HepG2 (cell line): ENCODE data around the gene ADAMTS17. TPM values are rescaled to one million over a fixed set of nuclear protein-coding genes. Genes with fewer than 3 reads are reported as not detected.

Experiments
- ASH2L ChIP-seq: fragments of 300-600, 200-600 bp; sonication (generic); IDR thresholded peaks from 2 replicates; pipeline ENCODE4 v1.7.0; 2017; ENCODE audit warnings: low read depth, mild to moderate bottlenecking, moderate library complexity, mixed read lengths, low read length; ENCODE audit not compliant: insufficient read length
- BCL6 ChIP-seq: IDR thresholded peaks from 2 replicates; pipeline ENCODE4 v1.6.1; 2016; ENCODE audit warnings: missing genetic modification reagents, missing compliant biosample characterization
- CREB1 ChIP-seq, 2 experiments: fragments of 450-650 bp in 1 of 2; IDR thresholded peaks; 2 replicates each; pipeline ENCODE4 v1.6.1; 2016 to 2017; ENCODE audit warnings: control low read depth in 1 of 2, mild to moderate bottlenecking in 1 of 2, missing compliant biosample characterization in 1 of 2, missing genetic modification characterization in 1 of 2
- HOXA3 ChIP-seq: sonication (generic); formaldehyde crosslinking; IDR thresholded peaks from 2 replicates; pipeline ENCODE4 v1.5.0; 2020; ENCODE audit warnings: missing genetic modification reagents
- KAT8 ChIP-seq: IDR thresholded peaks from 2 replicates; pipeline ENCODE4 v1.6.1; 2016; ENCODE audit warnings: missing genetic modification reagents, missing compliant biosample characterization
- KDM5A ChIP-seq: fragments of 200-600 bp; sonication (generic); IDR thresholded peaks from 2 replicates; pipeline ENCODE4 v1.7.0; 2018; ENCODE audit warnings: antibody characterized with exemption, mild to moderate bottlenecking, low read length, borderline replicate concordance
- MAF1 ChIP-seq: sonication (generic); formaldehyde crosslinking; IDR thresholded peaks from 2 replicates; pipeline ENCODE4 v1.5.0; 2020; ENCODE audit warnings: missing genetic modification reagents, borderline replicate concordance
- MED13 ChIP-seq: sonication (generic); formaldehyde crosslinking; IDR thresholded peaks from 2 replicates; pipeline ENCODE4 v1.5.0; 2020; ENCODE audit warnings: missing genetic modification reagents
- MYC ChIP-seq: sonication (generic); formaldehyde crosslinking; IDR thresholded peaks from 2 replicates; pipeline ENCODE4 v1.9.0; 2021; ENCODE audit warnings: missing genetic modification reagents, borderline replicate concordance
- NFYB ChIP-seq: sonication (generic); formaldehyde crosslinking; IDR thresholded peaks from 2 replicates; pipeline ENCODE4 v1.4.0; 2020; ENCODE audit warnings: missing genetic modification reagents
- PCBP1 ChIP-seq: fragments of 200-400 bp; formaldehyde crosslinking; IDR thresholded peaks from 2 replicates; pipeline ENCODE4 v1.6.1; 2017; ENCODE audit warnings: mild to moderate bottlenecking, low read depth, low read length, borderline replicate concordance
- POLR2A ChIP-seq, 2 experiments: IDR thresholded peaks; 2 replicates each; pipeline ENCODE4 v1.6.1; 2011; ENCODE audit warnings: low read depth in 2 of 2, low read length in 2 of 2, mild to moderate bottlenecking in 1 of 2, moderate library complexity in 1 of 2; ENCODE audit not compliant: insufficient read depth in 1 of 2
- ZKSCAN1 ChIP-seq: fragments of 150-350 bp; IDR thresholded peaks from 2 replicates; pipeline ENCODE4 v1.6.1; 2014; ENCODE audit warnings: low read length
- ZNF331 ChIP-seq: sonication (generic); formaldehyde crosslinking; IDR thresholded peaks from 2 replicates; pipeline ENCODE4 v1.4.0; 2020; ENCODE audit warnings: missing genetic modification reagents
- ZNF335 ChIP-seq: sonication (generic); formaldehyde crosslinking; IDR thresholded peaks from 2 replicates; pipeline ENCODE4 v1.4.0; 2020; ENCODE audit warnings: missing genetic modification reagents
- ZNF660 ChIP-seq: sonication (generic); formaldehyde crosslinking; IDR thresholded peaks from 2 replicates; pipeline ENCODE4 v1.5.1; 2020; ENCODE audit warnings: mild to moderate bottlenecking, low read depth, missing genetic modification reagents, borderline replicate concordance
- ZNF720 ChIP-seq: sonication (generic); formaldehyde crosslinking; IDR thresholded peaks from 2 replicates; pipeline ENCODE4 v1.4.0; 2020; ENCODE audit warnings: missing genetic modification reagents
- ZNF776 ChIP-seq: sonication (generic); formaldehyde crosslinking; IDR thresholded peaks from 2 replicates; pipeline ENCODE4 v1.4.0; 2020; ENCODE audit warnings: mild to moderate bottlenecking, missing genetic modification reagents
- ZSCAN25 ChIP-seq: sonication (generic); formaldehyde crosslinking; IDR thresholded peaks from 2 replicates; pipeline ENCODE4 v1.8.0; 2022; ENCODE audit warnings: mild to moderate bottlenecking, missing genetic modification reagents
- polyA plus RNA-seq, 8 experiments: library from polyadenylated mRNA; depleted of rRNA in 3 of 8; stranded (reverse) in 7 of 8; unstranded in 1 of 8; fragments of >200 nt; fragmentation: Illumina TruSeq in 4 of 8; extraction: Trizol in 4 of 8; gene quantifications; 2 replicates each; pipeline versions ENCODE4 v1.2.1 to v1.2.3, GENCODE V29; 2011 to 2016; ENCODE audit warnings: low read depth in 4 of 8, missing spikeins in 1 of 8, mixed read lengths in 1 of 8; ENCODE audit not compliant: insufficient read depth in 1 of 8
- total RNA-seq, 5 experiments: library from RNA; depleted of rRNA; stranded (reverse); fragments of >200 nt; fragmentation: Illumina TruSeq; extraction: Trizol; gene quantifications; 2 replicates each; pipeline ENCODE4 v1.2.3, GENCODE V29; 2016; ENCODE audit warnings: low read depth in 1 of 5
- TF ChIP-seq, protein P1 (sequence below): sonication (generic); formaldehyde crosslinking; IDR thresholded peaks from 2 replicates; pipeline ENCODE4 v1.9.0; 2021; ENCODE audit warnings: missing genetic modification reagents, mild to moderate bottlenecking, borderline replicate concordance
- TF ChIP-seq, protein P2 (sequence below): sonication (generic); formaldehyde crosslinking; IDR thresholded peaks from 2 replicates; pipeline ENCODE4 v1.4.0; 2020; ENCODE audit warnings: mild to moderate bottlenecking, missing genetic modification reagents
- TF ChIP-seq, protein P3 (sequence below): sonication (generic); formaldehyde crosslinking; IDR thresholded peaks from 2 replicates; pipeline ENCODE4 v1.4.0; 2020; ENCODE audit warnings: mild to moderate bottlenecking, missing genetic modification reagents
- TF ChIP-seq, protein P4 (sequence below): sonication (generic); formaldehyde crosslinking; IDR thresholded peaks from 2 replicates; pipeline ENCODE4 v1.8.0; 2022; ENCODE audit warnings: low read depth, missing genetic modification reagents
- TF ChIP-seq, protein P5 (sequence below): sonication (generic); formaldehyde crosslinking; IDR thresholded peaks from 2 replicates; pipeline ENCODE4 v1.4.0; 2020; ENCODE audit warnings: missing genetic modification reagents

The ADAMTS17 gene
- total and polyA plus RNA-seq, 2 of the 13 experiments (the other 11 are each of a cell fraction or from before 2014, with no cell fraction given): 0.02 to 0.04 TPM

DNA sequence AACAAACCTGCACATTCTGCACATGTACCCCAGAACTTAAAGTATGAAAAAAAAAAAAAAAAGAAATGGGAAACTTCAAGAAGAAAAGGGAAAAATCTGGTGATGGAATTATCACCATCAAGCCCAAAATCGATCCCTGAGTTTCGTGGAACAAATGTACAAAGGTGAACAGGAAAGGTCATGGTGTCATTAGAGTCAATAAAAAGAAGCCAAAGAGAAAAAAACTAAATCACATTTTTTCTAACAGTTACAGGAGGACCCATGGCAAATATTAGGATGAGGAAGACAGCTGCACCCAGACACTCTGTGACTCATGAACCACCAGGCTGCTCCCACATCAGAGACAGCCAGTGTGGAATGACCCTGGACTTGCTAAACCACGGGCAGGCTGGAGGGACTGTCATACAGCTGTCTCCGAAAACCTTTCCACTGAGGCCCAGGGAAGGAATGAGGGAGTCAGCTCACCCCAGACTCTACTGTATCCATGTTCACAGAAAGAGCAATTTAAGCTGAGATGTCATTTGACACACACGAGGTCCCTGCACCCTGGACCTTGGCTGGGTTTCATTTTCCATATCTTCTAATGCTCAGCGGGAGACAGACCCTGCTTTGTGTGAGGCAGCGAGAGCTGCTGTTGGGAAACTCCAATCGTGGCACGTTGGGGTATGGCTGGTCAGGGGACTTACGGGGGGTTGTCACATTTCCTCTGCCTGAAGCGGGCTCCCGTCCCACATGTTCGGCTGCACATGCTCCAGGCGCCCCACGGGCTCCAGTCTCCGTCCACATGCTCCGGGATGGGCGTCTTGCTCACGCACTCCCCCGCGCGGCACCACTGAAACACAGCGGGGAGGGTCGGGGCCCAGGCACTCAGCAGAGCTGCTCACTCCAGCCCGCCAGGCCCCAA is 210.2 kb downstream of the ADAMTS17 start (continued):
- TF ChIP-seq ZNF331 (CRISPR knock-in tag) (no peak; the same call in 1 of the 2 replicates), KDM5A (no peak), MAF1 (CRISPR knock-in tag) (no peak), ZNF776 (CRISPR knock-in tag) (peak; percentile 79; the same call in 1 of the 2 replicates), ZNF335 (no peak; the same call in 1 of the 2 replicates), ASH2L (peak; percentile 42), ZKSCAN1 (no peak), ZNF660 (CRISPR knock-in tag) (no peak), BCL6 (0 out of 2 replicates have a peak, but pooled peaks have one; percentile 30), PCBP1 (no peak), MYC (CRISPR knock-in tag) (peak; percentile 96), MED13 (no peak), ZSCAN25 (CRISPR knock-in tag) (peak; percentile 60; the same call in 1 of the 2 replicates), CREB1 (IDR thresholded peaks at IDR 0.05) (no peak), CREB1 (CRISPR knock-in tag; IDR thresholded peaks at IDR 0.05) (no peak), HOXA3 (CRISPR knock-in tag) (peak; percentile 64), KAT8 (CRISPR knock-in tag) (peak; percentile 49; the same call in 1 of the 2 replicates), ZNF720 (CRISPR knock-in tag) (no peak), NFYB (no peak), POLR2A (IDR thresholded peaks at IDR 0.05; ENCODE audit: insufficient read depth in 1 of 2, low read depth in 2 of 2, low read length in 2 of 2) (no peak)
- TF ChIP-seq, protein P1, sequence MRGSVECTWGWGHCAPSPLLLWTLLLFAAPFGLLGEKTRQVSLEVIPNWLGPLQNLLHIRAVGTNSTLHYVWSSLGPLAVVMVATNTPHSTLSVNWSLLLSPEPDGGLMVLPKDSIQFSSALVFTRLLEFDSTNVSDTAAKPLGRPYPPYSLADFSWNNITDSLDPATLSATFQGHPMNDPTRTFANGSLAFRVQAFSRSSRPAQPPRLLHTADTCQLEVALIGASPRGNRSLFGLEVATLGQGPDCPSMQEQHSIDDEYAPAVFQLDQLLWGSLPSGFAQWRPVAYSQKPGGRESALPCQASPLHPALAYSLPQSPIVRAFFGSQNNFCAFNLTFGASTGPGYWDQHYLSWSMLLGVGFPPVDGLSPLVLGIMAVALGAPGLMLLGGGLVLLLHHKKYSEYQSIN (CRISPR knock-in tag): no peak
- TF ChIP-seq, protein P2, sequence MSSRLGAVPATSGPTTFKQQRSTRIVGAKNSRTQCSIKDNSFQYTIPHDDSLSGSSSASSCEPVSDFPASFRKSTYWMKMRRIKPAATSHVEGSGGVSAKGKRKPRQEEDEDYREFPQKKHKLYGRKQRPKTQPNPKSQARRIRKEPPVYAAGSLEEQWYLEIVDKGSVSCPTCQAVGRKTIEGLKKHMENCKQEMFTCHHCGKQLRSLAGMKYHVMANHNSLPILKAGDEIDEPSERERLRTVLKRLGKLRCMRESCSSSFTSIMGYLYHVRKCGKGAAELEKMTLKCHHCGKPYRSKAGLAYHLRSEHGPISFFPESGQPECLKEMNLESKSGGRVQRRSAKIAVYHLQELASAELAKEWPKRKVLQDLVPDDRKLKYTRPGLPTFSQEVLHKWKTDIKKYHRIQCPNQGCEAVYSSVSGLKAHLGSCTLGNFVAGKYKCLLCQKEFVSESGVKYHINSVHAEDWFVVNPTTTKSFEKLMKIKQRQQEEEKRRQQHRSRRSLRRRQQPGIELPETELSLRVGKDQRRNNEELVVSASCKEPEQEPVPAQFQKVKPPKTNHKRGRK (CRISPR knock-in tag): no peak
- TF ChIP-seq, protein P3, sequence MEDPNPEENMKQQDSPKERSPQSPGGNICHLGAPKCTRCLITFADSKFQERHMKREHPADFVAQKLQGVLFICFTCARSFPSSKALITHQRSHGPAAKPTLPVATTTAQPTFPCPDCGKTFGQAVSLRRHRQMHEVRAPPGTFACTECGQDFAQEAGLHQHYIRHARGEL (CRISPR knock-in tag): no peak
- TF ChIP-seq, protein P4, sequence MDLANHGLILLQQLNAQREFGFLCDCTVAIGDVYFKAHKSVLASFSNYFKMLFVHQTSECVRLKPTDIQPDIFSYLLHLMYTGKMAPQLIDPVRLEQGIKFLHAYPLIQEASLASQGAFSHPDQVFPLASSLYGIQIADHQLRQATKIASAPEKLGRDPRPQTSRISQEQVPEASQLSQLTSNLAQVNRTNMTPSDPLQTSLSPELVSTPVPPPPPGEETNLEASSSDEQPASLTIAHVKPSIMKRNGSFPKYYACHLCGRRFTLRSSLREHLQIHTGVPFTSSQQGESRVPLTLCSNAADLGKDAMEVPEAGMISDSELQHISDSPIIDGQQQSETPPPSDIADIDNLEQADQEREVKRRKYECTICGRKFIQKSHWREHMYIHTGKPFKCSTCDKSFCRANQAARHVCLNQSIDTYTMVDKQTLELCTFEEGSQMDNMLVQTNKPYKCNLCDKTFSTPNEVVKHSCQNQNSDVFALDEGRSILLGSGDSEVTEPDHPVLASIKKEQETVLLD (CRISPR knock-in tag): no peak
- TF ChIP-seq, protein P5, sequence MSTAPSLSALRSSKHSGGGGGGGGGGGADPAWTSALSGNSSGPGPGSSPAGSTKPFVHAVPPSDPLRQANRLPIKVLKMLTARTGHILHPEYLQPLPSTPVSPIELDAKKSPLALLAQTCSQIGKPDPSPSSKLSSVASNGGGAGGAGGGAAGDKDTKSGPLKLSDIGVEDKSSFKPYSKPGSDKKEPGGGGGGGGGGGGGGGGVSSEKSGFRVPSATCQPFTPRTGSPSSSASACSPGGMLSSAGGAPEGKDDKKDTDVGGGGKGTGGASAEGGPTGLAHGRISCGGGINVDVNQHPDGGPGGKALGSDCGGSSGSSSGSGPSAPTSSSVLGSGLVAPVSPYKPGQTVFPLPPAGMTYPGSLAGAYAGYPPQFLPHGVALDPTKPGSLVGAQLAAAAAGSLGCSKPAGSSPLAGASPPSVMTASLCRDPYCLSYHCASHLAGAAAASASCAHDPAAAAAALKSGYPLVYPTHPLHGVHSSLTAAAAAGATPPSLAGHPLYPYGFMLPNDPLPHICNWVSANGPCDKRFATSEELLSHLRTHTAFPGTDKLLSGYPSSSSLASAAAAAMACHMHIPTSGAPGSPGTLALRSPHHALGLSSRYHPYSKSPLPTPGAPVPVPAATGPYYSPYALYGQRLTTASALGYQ (CRISPR knock-in tag): no peak
